ENCODE results near the gene CAMK1D.

GRCh38 chr10:12684784-12685183 lies 335.4 kb downstream of the CAMK1D start:
- TF ChIP-seq MAX (IDR thresholded peaks at IDR 0.05; ENCODE audit: insufficient read depth, insufficient read length), result no peak
- TF ChIP-seq CTCF (IDR thresholded peaks at IDR 0.05; ENCODE audit: extremely low read depth in 1 of 2, insufficient read depth in 1 of 2, low read depth in 1 of 2, low read length in 2 of 2), result no peak
- no peak for TF ChIP-seq EZH2 (IDR thresholded peaks at IDR 0.05; ENCODE audit: borderline replicate concordance, low read depth, low read length, severe bottlenecking)
- no peak for TF ChIP-seq FOS (IDR thresholded peaks at IDR 0.05; ENCODE audit: borderline replicate concordance, insufficient read depth, low read length)
- TF ChIP-seq JUN (IDR thresholded peaks at IDR 0.05; ENCODE audit: borderline replicate concordance, insufficient read depth, insufficient read length, low read depth), result no peak
- no peak for TF ChIP-seq POLR2AphosphoS5 (IDR thresholded peaks at IDR 0.05; ENCODE audit: insufficient read depth, low read depth, low read length)
- TF ChIP-seq POLR2A (IDR thresholded peaks at IDR 0.05; ENCODE audit: low read depth, low read length), result no peak

Measured in endothelial cell of umbilical vein (primary cell).